ENCODE results near the gene SEMA6A. TPM values are rescaled to one million over a fixed set of nuclear protein-coding genes. Genes with fewer than 3 reads are reported as not detected.

The SEMA6A gene
- 0.47 and 0.54 TPM in 2 replicates for total RNA-seq

GRCh38 chr5:116574367-116575325, at the start of gene SEMA6A:
SEMA6A (minus strand) TSS chr5:116574823; CDS start chr5:116504944, 69,879 bp downstream.

